Loucy (cell line): ENCODE results near the gene ELOVL6.
A peak's percentile ranks its signal among the peaks of the same experiment; 100 is the strongest.

Source experiments
- H2AFZ ChIP-seq: fragments of 200-600 bp; sonication (generic); 2 replicates; pipeline ENCODE4 v1.6.0; 2016; ENCODE audit warnings: antibody characterized with exemption, mild to moderate bottlenecking, low read length, moderate library complexity
- H3F3A ChIP-seq: fragments of 200-600 bp; 2 replicates; pipeline ENCODE4 v1.6.0; 2016; ENCODE audit warnings: antibody characterized with exemption, low read depth, mild to moderate bottlenecking
- H3K27me3 ChIP-seq: fragments of 200-600 bp; sonication (generic); 2 replicates; pipeline ENCODE4 v1.6.1; 2014; ENCODE audit warnings: low read length, mild to moderate bottlenecking; ENCODE audit not compliant: insufficient read depth, poor library complexity, severe bottlenecking
- H3K36me3 ChIP-seq: fragments of 200-600 bp; sonication (generic); 2 replicates; pipeline ENCODE4 v1.6.1; 2016; ENCODE audit warnings: low read length; ENCODE audit not compliant: insufficient read depth
- H3K4me1 ChIP-seq: fragments of 200-600 bp; sonication (generic); 2 replicates; pipeline ENCODE4 v1.5.1; 2014; ENCODE audit warnings: low read length, mild to moderate bottlenecking; ENCODE audit not compliant: insufficient read depth, poor library complexity, severe bottlenecking
- H3K4me2 ChIP-seq: fragments of 200-600 bp; sonication (generic); 2 replicates; pipeline ENCODE4 v1.6.0; 2014; ENCODE audit warnings: antibody characterized with exemption, low read length, low read depth, mild to moderate bottlenecking; ENCODE audit not compliant: poor library complexity, severe bottlenecking
- H3K4me3 ChIP-seq: fragments of 200-600 bp; sonication (generic); 2 replicates; pipeline ENCODE4 v1.5.1; 2014; ENCODE audit warnings: low read length, mild to moderate bottlenecking, mixed read lengths; ENCODE audit not compliant: poor library complexity, severe bottlenecking
- H3K79me2 ChIP-seq: fragments of 200-600 bp; sonication (generic); 2 replicates; pipeline ENCODE4 v1.6.1; 2014; ENCODE audit warnings: low read length; ENCODE audit not compliant: insufficient read depth
- H3K9ac ChIP-seq: fragments of 200-600 bp; sonication (generic); 2 replicates; pipeline ENCODE4 v1.6.0; 2014; ENCODE audit warnings: mild to moderate bottlenecking, low read depth, low read length, moderate library complexity; ENCODE audit not compliant: poor library complexity, severe bottlenecking
- H3K9me2 ChIP-seq: fragments of 200-600 bp; sonication (generic); replicated peaks from 2 replicates; pipeline ENCODE4 v1.6.1; 2016; ENCODE audit warnings: low read depth, low read length, mixed read lengths
- H3K9me3 ChIP-seq: fragments of 200-600 bp; sonication (generic); 2 replicates; pipeline ENCODE4 v1.6.1; 2014; ENCODE audit warnings: mild to moderate bottlenecking, antibody characterized with exemption, low read length, low read depth; ENCODE audit not compliant: insufficient read depth
- H4K20me1 ChIP-seq: fragments of 200-600 bp; sonication (generic); 2 replicates; pipeline ENCODE4 v1.6.0; 2014; ENCODE audit warnings: antibody characterized with exemption, low read length, mild to moderate bottlenecking; ENCODE audit not compliant: insufficient read depth, poor library complexity, severe bottlenecking
- EZH2phosphoT487 ChIP-seq: fragments of 200-600 bp; IDR thresholded peaks from 2 replicates; pipeline ENCODE4 v1.6.1; 2018; ENCODE audit warnings: antibody characterized with exemption, mild to moderate bottlenecking, moderate library complexity, borderline replicate concordance
- TF ChIP-seq, protein P1 (sequence below): fragments of 200-600 bp; sonication (generic); conservative IDR thresholded peaks from 2 replicates; pipeline ENCODE4 v1.5.1; 2014; ENCODE audit warnings: mild to moderate bottlenecking, antibody characterized with exemption, low read length

Gene ELOVL6

DNA sequence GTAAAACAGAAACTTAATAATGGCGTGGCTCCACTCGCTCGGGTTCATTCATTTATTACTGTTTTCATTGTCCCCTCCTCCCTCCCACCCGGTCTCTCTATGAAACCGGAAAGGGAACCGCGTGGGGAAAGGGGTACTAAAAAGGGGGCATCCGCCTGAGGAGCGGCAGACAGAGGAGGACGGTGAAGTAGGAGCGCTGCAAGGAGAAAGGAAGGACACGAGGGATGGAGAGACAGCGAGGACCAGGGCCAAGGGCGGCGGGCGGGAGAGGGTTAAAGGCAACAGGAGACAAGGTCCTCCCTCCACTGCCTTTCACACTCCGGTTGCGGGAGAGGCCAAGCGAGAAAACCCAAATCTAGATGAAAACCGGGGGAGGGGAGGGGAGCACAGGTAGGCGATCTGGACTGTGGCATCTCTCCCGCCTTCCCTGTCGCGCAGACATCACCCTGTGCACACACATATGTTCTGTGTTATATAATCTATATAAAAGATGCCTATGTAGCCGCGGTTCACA, 829 bp downstream of the ELOVL6 start:
- no peaks in the 10 kb centered on the region for H3K9me3 ChIP-seq
- peaks cover 59% of the 10 kb centered on the region for H3K79me2 ChIP-seq
- peaks cover 4% of the 10 kb centered on the region; the same call in 1 of the 2 replicates for H3F3A ChIP-seq
- peak overlapping the region; percentile 77; the same call in 1 of the 2 replicates for H2AFZ ChIP-seq
- H3K9ac ChIP-seq, result peak overlapping the region; percentile 99
- H3K9me2 ChIP-seq, result no peaks in the 10 kb centered on the region
- peaks cover 32% of the 10 kb centered on the region for H3K4me1 ChIP-seq
- H4K20me1 ChIP-seq, result no peaks in the 10 kb centered on the region
- peak overlapping the region; percentile 91 for H3K4me3 ChIP-seq
- H3K36me3 ChIP-seq, result no peaks in the 10 kb centered on the region
- H3K4me2 ChIP-seq, result peak overlapping the region; percentile 74
- H3K27me3 ChIP-seq, result peaks cover 5% of the 10 kb centered on the region
- TF ChIP-seq EZH2phosphoT487, result no peak
- TF ChIP-seq, protein P1, sequence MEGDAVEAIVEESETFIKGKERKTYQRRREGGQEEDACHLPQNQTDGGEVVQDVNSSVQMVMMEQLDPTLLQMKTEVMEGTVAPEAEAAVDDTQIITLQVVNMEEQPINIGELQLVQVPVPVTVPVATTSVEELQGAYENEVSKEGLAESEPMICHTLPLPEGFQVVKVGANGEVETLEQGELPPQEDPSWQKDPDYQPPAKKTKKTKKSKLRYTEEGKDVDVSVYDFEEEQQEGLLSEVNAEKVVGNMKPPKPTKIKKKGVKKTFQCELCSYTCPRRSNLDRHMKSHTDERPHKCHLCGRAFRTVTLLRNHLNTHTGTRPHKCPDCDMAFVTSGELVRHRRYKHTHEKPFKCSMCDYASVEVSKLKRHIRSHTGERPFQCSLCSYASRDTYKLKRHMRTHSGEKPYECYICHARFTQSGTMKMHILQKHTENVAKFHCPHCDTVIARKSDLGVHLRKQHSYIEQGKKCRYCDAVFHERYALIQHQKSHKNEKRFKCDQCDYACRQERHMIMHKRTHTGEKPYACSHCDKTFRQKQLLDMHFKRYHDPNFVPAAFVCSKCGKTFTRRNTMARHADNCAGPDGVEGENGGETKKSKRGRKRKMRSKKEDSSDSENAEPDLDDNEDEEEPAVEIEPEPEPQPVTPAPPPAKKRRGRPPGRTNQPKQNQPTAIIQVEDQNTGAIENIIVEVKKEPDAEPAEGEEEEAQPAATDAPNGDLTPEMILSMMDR, result no peak

DNA sequence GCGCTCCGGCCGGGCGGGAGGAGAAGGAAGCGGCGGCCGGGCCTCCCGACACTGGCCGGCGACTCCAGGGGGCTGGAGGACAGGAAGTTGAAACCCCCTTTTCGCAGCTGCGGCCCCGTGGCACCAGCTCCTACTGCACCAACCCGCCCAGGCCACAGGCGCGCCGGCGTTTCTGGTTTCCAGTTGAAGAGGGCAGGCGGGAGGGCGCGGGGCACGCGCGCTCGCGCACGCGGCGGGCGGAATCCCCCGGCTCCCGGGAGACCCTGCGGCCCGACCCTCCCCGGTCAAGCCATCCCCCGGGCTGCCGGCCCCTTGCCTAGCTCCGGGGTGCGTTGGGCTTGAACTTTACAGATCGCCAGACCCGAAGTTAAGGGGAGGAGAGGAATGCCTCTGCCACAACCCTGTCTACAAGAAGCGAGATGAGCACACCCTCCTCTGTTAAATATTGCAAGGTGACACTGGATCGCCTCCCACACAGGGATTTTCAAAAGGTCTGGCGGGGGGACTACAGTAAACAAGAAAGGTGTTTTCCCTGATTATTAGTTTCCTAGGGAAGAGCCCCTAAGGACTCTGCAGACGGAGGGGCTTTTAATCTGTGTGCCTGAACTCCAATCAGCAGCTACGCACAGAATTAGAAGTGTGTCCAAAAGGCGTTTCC, 1.4 kb downstream of the ELOVL6 start:
- peak overlapping the region; percentile 99 for H3K9ac ChIP-seq
- peak overlapping the region; percentile 74 for H3K4me2 ChIP-seq
- H3K36me3 ChIP-seq, result no peaks in the 10 kb centered on the region
- H2AFZ ChIP-seq, result peak overlapping the region; percentile 67
- H3K9me3 ChIP-seq, result no peaks in the 10 kb centered on the region
- H3K9me2 ChIP-seq, result no peaks in the 10 kb centered on the region
- H3F3A ChIP-seq, result peaks cover 4% of the 10 kb centered on the region; the same call in 1 of the 2 replicates
- peak overlapping the region; percentile 91 for H3K4me3 ChIP-seq
- peaks cover 65% of the 10 kb centered on the region for H3K79me2 ChIP-seq
- peaks cover 36% of the 10 kb centered on the region for H3K4me1 ChIP-seq
- H3K27me3 ChIP-seq, result peaks cover 5% of the 10 kb centered on the region
- no peak for TF ChIP-seq EZH2phosphoT487
- TF ChIP-seq, protein P1, result no peak
- H4K20me1 ChIP-seq, result no peaks in the 10 kb centered on the region

DNA sequence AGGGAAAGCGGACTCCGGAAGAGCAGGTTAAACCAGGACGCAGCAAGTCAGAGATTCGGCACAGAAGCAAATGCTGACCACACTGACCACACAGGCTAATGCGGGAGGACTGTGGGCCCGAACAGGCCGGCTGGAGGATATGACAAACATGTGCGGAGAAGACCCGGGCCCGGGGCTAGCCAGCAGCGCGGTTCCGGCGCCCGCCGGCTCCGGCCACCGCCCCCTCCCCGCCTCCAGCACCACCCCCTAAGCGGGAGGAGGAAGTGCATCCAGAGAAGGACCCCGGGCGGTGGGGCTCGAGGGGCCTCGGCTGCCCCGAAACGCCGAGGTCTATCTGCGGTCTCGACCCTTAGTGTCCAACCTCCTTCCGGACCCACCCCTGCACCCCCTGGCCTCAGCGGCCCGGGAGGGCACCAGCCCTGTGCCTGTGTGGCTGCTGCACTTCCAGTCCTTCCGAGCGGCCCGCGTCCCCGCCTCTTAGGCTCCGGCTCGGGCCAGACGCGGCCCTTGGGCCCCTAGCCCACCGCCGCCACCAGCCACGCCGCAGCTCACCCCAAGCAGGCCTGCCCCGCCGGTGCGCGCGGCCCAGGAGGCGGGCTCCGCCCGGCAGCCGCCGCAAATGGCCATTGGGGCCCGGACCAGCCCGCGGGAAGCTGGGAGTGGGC, 2.1 kb downstream of the ELOVL6 start:
- no peaks in the 10 kb centered on the region for H4K20me1 ChIP-seq
- H3K4me2 ChIP-seq, result peak overlapping the region; percentile 74
- no peak for TF ChIP-seq EZH2phosphoT487
- TF ChIP-seq, protein P1, result no peak
- H2AFZ ChIP-seq, result peak overlapping the region; percentile 67
- H3K9me2 ChIP-seq, result no peaks in the 10 kb centered on the region
- peaks cover 71% of the 10 kb centered on the region for H3K79me2 ChIP-seq
- H3K4me1 ChIP-seq, result peaks cover 36% of the 10 kb centered on the region
- H3K36me3 ChIP-seq, result no peaks in the 10 kb centered on the region
- no peaks in the 10 kb centered on the region for H3K9me3 ChIP-seq
- peaks cover 5% of the 10 kb centered on the region for H3K27me3 ChIP-seq
- peaks cover 4% of the 10 kb centered on the region; the same call in 1 of the 2 replicates for H3F3A ChIP-seq
- peak overlapping the region; percentile 99 for H3K9ac ChIP-seq
- peak overlapping the region; percentile 91 for H3K4me3 ChIP-seq
